GM21717 (cell line): ENCODE data around the gene NCR1.
"Not testable (repeated sequence)": the region's sequence is repeated elsewhere in the genome, so short reads cannot be mapped to it uniquely, and the experiment has no call there.

Experiments
- ATAC-seq: cut with Tn5 transposase; IDR thresholded peaks from one replicate; pipeline ENCODE4 v1.9.1; 2021; ENCODE audit warnings: mild to moderate bottlenecking, moderate library complexity; ENCODE audit not compliant: unreplicated experiment

Gene NCR1

DNA sequence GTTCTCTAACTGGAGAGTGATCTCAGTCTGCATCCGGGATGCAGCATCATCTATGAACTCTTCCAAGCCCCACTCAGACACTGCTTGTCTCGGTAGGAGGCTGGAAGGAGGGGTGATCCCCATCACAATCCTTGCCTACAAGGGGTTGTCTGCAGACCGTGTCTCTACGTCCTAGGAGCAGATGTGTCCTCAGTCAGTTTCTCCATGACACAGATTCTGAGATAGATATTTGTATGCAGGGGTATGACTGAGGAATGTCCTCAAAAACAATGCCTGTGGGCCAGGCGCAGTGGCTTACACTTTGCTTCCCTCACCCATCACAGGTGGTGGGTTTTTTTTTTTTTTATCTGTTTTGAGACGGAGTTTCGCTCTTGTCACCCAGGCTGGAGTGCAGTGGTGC is 871 bp downstream of the NCR1 start:
- no peak for ATAC-seq

DNA sequence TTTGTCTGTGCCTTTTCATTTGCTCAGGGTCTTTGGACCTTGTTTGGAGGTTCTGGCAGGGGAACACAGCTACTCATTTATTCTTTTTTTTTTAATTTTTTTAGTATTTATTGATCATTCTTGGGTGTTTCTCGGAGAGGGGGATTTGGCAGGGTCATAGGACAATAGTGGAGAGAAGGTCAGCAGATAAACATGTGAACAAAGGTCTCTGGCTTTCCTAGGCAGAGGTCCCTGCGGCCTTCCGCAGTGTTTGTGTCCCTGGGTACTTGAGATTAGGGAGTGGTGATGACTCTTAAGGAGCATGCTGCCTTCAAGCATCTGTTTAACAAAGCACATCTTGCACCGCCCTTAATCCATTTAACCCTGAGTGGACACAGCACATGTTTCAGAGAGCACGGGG is 2.0 kb downstream of the NCR1 start:
- not testable (repeated sequence) for ATAC-seq

- no peak for ATAC-seq
These were observed 10.9 kb downstream of the NCR1 start for GRCh38 chr19:54916822-54917221.

GRCh38 chr19:54918499-54918898 is 12.6 kb downstream of the NCR1 start:
- ATAC-seq: no peak

GRCh38 chr19:54919646-54920563 is 14.0 kb downstream of the NCR1 start:
- ATAC-seq: not testable (repeated sequence)

DNA sequence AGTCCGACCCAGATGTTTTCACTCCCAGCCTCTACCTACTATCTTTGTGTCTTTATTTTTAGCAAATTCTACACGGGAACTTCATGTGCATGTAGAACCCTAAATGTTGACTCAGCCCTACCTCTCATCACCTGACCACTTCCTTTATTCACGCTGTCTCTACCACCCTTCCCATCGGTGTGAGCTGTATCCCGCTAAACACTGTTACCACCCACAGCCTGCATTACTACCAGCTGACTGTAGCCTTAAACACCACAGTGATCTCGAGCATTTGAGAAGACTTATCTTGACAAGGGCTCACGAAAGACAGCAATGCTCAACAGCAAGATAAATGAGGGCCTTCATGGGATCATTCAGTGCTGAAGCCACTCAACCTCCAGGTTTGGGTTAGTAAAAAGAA is 15.1 kb downstream of the NCR1 start:
- no peak for ATAC-seq

DNA sequence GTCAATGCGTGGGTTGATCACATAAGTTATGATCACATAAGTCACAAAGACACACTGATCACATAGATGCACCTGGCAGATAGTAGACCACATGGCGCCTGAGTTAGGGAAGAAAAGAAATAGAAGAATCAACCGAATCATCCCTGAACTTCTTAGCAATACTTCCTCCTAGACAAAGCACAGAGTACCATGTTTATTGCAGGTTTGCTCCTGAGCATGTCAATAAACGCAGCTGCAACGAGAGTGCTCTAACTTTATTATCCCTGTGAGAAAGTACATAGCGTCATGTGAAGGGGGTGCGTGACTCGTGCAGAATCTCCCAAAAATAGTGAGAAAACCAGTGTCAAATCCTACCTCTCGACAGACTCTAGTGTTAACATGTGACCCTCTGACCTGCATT is 17.3 kb downstream of the NCR1 start:
- ATAC-seq: no peak

DNA sequence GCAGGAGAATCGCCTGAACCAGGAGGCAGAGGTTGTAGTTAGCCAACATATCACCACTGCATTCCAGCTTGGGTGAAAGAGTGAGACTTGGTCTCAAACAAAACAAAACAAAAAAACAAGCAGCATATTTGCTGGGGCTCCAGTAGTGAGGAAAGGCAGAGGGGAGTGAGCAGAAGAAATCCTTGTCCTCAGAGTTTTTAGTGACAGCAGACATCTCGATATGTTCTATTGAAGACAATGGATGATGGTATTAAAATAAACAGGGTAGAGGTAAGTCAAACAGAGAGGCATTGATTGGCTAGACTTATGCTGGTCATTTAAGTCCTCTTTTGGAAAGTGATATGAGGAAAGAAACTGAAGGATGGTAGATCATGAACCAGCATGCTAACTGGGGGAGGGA is 22.4 kb downstream of the NCR1 start:
- no peak for ATAC-seq

DNA sequence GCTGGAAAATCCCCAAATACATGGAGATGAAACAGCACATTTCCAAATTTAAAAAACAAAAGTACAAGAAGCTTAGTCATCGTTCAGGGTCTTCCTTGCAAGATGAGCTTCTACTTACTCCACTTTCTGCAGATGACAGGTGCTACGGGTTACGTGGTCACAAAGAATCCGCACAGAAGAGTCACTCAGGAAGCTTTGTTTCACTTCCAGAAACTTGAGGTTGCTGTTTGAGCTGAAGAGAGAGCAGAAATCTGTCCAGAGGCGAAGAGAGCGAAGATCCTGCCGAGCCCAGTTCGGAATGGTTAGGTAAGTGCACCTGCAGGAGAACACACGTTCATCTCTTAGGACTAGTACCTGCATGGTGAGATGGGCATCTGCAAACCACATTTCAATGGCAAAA is 32.0 kb downstream of the NCR1 start:
- no peak for ATAC-seq

- no peak for ATAC-seq
These were observed 33.0 kb downstream of the NCR1 start for GRCh38 chr19:54938906-54939305.

DNA sequence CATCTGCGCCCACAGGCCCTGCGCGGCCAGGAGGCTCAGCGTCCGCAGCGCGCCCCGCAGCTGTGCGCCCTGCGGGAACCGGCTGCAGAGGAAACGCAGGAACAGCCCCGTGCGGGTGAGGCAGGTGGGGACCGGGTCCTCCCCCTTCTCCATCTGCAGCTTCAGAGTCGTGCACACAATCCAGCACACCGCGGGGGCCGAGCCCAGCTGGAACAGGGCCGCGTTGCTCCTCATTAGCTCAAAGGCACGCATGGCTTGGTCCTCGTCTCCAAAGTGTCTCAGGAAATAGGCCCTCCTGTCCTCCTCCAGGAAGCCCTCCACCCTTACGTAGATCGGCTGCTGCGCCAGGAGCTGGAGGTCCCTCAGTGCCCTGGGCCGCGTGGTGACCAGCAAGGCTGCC is 33.6 kb downstream of the NCR1 start:
- not testable (repeated sequence) for ATAC-seq

- not testable (repeated sequence) for ATAC-seq
These were observed 37.9 kb downstream of the NCR1 start for GRCh38 chr19:54943772-54944361.

GRCh38 chr19:54947381-54947780 is 41.4 kb downstream of the NCR1 start, which contains the start of gene NLRP7:
Gene NLRP7 (minus strand): TSS chr19:54947530.
- no peak for ATAC-seq

DNA sequence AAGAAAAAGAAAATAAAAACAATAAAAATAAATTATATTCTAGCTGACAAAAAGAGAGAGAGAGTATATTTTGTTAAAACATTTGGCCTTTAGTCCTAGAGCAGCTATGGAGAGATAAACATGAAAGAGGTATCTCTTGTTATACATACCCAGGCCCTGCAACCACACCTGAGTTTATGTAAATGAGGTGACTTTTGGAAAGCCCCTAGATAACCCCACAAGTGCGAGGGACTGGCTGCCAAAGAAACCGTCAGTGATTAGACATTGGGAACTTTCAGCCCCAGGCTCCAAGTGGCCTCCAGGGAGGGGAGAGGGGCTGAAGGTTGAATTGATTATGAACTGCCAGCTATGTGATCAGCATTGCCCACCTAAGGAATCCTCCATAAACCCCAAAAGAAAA is 43.5 kb downstream of the NCR1 start:
- ATAC-seq: no peak

DNA sequence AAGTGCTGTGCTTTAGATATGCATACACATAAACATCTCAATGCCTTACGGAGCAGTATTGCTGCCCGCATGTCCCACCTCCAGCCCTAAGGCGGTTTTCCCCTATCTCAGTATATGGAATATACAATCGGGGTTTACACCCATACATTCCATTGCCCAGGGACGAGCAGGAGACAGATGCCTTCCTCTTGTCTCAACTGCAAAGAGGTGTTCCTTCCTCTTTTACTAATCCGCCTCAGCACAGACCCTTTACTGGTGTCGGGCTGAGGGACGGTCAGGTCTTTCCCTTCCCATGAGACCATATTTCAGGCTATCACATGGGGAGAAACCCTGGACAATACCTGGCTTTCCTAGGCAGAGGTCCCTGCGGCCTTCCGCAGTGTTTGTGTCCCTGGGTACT is 44.6 kb downstream of the NCR1 start:
- ATAC-seq: not testable (repeated sequence)

DNA sequence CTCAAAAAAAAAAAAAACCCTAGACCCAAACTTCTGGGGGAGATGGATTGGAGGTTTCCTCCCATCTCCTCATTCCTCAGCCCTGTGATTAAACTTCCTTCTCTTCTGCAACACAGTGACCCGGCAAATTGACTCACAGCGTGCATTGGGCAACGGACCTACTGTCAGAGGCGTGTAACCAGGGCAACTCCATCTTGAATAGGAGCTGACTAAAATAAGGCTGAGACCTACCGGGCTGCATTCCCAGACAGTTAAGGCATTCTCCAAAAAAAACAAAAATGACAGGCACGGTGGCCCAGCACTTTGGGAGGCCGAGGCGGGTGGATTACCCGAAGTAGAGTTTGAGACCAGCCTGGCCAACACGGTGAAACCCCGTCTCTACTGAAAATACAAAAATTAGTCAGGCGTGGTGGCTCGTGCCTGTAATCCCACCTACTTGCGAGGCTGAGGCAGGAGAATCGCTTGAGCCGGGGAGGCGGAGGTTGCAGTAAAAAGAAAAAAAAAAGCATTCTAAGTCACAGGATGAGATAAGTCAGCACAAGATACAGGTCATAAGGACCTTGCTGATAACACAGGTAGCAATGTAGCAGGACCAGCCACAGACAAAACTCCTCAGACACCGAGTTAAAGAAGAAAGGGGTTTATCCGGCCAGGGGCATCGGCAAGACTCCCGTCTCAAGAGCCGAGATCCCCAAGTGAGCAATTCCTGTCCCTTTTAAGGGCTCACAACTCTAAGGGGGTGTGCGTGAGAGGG is 46.8 kb downstream of the NCR1 start:
- no peak for ATAC-seq

GRCh38 chr19:54953345-54953713 is 47.4 kb downstream of the NCR1 start:
- not testable (repeated sequence) for ATAC-seq

DNA sequence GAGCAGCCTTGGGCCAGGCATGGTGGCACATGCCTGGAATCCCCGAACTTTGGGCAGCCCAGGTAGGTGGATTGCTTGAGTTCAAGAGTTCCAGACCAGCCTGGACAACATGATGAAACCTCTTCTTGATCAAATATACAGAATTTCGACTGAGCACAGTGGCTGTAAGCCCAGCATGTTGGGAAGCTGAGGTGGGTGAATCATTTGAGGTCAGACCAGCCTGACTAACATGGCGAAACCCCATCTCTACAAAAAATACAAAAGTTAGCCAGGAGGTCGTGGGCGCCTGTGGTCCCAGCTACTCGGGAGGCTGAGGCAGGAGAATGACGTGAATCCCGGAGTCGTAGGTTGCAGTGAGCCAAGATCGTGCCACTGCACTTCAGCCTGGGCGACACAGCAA is 49.4 kb downstream of the NCR1 start:
- ATAC-seq: no peak

DNA sequence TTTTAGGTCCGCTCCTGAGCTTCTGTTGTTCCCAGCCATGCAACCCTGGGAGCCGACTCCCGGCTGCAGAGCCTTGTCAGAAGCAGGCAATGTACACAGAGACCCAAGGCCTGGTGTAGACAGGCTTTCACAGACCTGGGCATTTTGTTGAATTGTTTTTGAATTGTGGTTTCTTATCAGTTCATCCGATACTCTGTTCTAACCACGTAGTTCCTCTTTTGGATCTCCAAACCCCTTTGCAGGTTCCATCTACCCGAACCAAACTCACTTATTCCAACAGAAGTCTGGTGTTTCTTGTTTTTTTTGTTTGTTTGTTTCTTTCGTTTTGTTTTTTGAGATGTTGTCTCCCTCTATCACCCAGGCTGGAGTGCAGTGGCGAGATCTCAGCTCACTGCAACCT is 53.9 kb downstream of the NCR1 start:
- ATAC-seq: no peak
